KMS-11 (cell line): Measurements from ENCODE around the gene LDB3.

Source experiments
- H2AFZ ChIP-seq: fragments of 200-600 bp; sonication (generic); 2 replicates; pipeline ENCODE4 v1.6.1; 2016; ENCODE audit warnings: antibody characterized with exemption, mixed run types, low read depth
- H3K27ac ChIP-seq: fragments of 200-600 bp; sonication (generic); 2 replicates; pipeline ENCODE4 v1.6.1; 2016; ENCODE audit warnings: mild to moderate bottlenecking, mixed run types
- H3K27me3 ChIP-seq: fragments of 200-600 bp; sonication (generic); 2 replicates; pipeline ENCODE4 v1.6.1; 2017; ENCODE audit warnings: mild to moderate bottlenecking, low read depth, mixed run types, moderate library complexity; ENCODE audit not compliant: insufficient read depth
- H3K36me3 ChIP-seq: fragments of 200-600 bp; sonication (generic); 2 replicates; pipeline ENCODE4 v1.6.1; 2017; ENCODE audit warnings: mild to moderate bottlenecking, mixed run types; ENCODE audit not compliant: insufficient read depth
- H3K4me1 ChIP-seq: fragments of 200-600 bp; sonication (generic); 2 replicates; pipeline ENCODE4 v1.6.1; 2016; ENCODE audit warnings: mild to moderate bottlenecking, low read depth, mixed run types; ENCODE audit not compliant: poor library complexity, severe bottlenecking
- H3K4me2 ChIP-seq: fragments of 200-600 bp; sonication (generic); 2 replicates; pipeline ENCODE4 v1.7.0; 2016; ENCODE audit warnings: mild to moderate bottlenecking, mixed run types
- H3K4me3 ChIP-seq: fragments of 200-600 bp; sonication (generic); IDR thresholded peaks from 2 replicates; pipeline ENCODE4 v1.6.1; 2017; ENCODE audit warnings: low read depth, low read length, mixed read lengths; ENCODE audit not compliant: insufficient read depth
- H3K79me2 ChIP-seq: fragments of 200-600 bp; sonication (generic); 2 replicates; pipeline ENCODE4 v1.6.1; 2016; ENCODE audit warnings: low read depth, mixed run types; ENCODE audit not compliant: insufficient read depth
- H3K9ac ChIP-seq: fragments of 200-600 bp; sonication (generic); 2 replicates; pipeline ENCODE4 v1.6.1; 2016; ENCODE audit warnings: mild to moderate bottlenecking, mixed run types
- H4K20me1 ChIP-seq: fragments of 200-600 bp; sonication (generic); 2 replicates; pipeline ENCODE4 v1.6.1; 2016; ENCODE audit warnings: mild to moderate bottlenecking, mixed run types; ENCODE audit not compliant: insufficient read depth
- CTCF ChIP-seq: fragments of 200-600 bp; sonication (generic); conservative IDR thresholded peaks from 2 replicates; pipeline ENCODE4 v1.6.1; 2017; ENCODE audit warnings: low read depth, mild to moderate bottlenecking, antibody characterized with exemption, low read length, moderate library complexity, mixed read lengths

Gene LDB3

GRCh38 chr10:86649471-86650150 is 18.7 kb upstream of the LDB3 start:
- Histone ChIP-seq H3K79me2 (no peaks in the 10 kb centered on the region), H3K4me3 (no peak overlapping the region), H3K4me1 (peaks cover 6% of the 10 kb centered on the region), H3K27ac (no peak overlapping the region), H3K4me2 (no peak overlapping the region), H3K9ac (no peak overlapping the region), H3K36me3 (no peaks in the 10 kb centered on the region), H2AFZ (no peak overlapping the region), H3K27me3 (no peaks in the 10 kb centered on the region), H4K20me1 (no peaks in the 10 kb centered on the region)
- TF ChIP-seq CTCF = no peak

- TF ChIP-seq CTCF = no peak
- H3K9ac ChIP-seq = no peak overlapping the region
- no peak overlapping the region for H3K4me2 ChIP-seq
- H2AFZ ChIP-seq = no peak overlapping the region
- no peaks in the 10 kb centered on the region for H4K20me1 ChIP-seq
- peaks cover under 1% of the 10 kb centered on the region for H3K4me1 ChIP-seq
- no peaks in the 10 kb centered on the region for H3K79me2 ChIP-seq
- no peak overlapping the region for H3K27ac ChIP-seq
- H3K4me3 ChIP-seq = no peak overlapping the region
- H3K36me3 ChIP-seq = no peaks in the 10 kb centered on the region
- no peaks in the 10 kb centered on the region for H3K27me3 ChIP-seq
Observed at GRCh38 chr10:86650151-86650550, 18.2 kb upstream of the LDB3 start.

GRCh38 chr10:86651021-86651471 is 17.3 kb upstream of the LDB3 start:
- Histone ChIP-seq H4K20me1 (no peaks in the 10 kb centered on the region), H2AFZ (no peak overlapping the region), H3K27me3 (no peaks in the 10 kb centered on the region), H3K36me3 (no peaks in the 10 kb centered on the region), H3K4me1 (no peaks in the 10 kb centered on the region), H3K27ac (no peak overlapping the region), H3K79me2 (no peaks in the 10 kb centered on the region), H3K9ac (no peak overlapping the region), H3K4me2 (no peak overlapping the region), H3K4me3 (no peak overlapping the region)
- TF ChIP-seq CTCF = no peak

- H3K27ac ChIP-seq = no peak overlapping the region
- no peak for TF ChIP-seq CTCF
Observed at GRCh38 chr10:86651631-86652331, 16.5 kb upstream of the LDB3 start.

More at GRCh38 chr10:86651631-86652331, 16.5 kb upstream of the LDB3 start:
- Histone ChIP-seq H2AFZ (no peak overlapping the region), H3K27me3 (no peaks in the 10 kb centered on the region), H3K4me1 (no peaks in the 10 kb centered on the region), H4K20me1 (no peaks in the 10 kb centered on the region), H3K79me2 (no peaks in the 10 kb centered on the region), H3K4me3 (no peak overlapping the region), H3K9ac (no peak overlapping the region), H3K4me2 (no peak overlapping the region), H3K36me3 (no peaks in the 10 kb centered on the region)
